Smooth muscle cell of trachea (primary cell): ENCODE data around the gene RTN4RL1. TPM values are rescaled to one million over a fixed set of nuclear protein-coding genes. Genes with fewer than 3 reads are reported as not detected.

Source experiments
- total RNA-seq: library from RNA; depleted of rRNA; stranded (reverse); fragments of >200 nt; gene quantifications from 2 replicates; pipeline ENCODE4 v1.2.1, GENCODE V29; 2014

RTN4RL1 gene, protein sequence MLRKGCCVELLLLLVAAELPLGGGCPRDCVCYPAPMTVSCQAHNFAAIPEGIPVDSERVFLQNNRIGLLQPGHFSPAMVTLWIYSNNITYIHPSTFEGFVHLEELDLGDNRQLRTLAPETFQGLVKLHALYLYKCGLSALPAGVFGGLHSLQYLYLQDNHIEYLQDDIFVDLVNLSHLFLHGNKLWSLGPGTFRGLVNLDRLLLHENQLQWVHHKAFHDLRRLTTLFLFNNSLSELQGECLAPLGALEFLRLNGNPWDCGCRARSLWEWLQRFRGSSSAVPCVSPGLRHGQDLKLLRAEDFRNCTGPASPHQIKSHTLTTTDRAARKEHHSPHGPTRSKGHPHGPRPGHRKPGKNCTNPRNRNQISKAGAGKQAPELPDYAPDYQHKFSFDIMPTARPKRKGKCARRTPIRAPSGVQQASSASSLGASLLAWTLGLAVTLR
- total RNA-seq = 0.15 and 0.50 TPM in 2 replicates

DNA sequence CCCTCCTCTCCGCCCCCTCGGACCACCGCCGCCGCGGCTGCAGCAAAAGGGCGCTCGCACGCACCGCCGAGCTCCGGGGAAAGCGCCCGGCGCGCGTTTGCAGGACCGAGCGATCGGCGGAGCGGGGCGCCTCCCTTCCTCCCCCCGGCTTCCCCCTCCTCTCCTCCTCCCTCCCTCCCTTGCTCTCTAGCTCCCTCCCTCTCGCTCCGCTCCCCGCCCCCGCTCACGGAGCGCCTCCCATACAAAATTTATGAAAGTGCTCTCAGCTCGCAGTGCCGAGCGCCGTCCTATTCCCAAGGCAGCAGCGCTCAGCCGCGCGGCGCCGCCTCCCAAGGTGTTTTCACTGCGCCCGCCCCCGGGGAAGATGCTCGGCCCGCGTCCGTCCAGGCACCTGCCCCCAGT, at the start of gene RTN4RL1:
TSS of gene RTN4RL1 (minus strand) at position 115 of the 402 bp plus-strand sequence. CDS start 469 bp downstream, outside the sequence.

DNA sequence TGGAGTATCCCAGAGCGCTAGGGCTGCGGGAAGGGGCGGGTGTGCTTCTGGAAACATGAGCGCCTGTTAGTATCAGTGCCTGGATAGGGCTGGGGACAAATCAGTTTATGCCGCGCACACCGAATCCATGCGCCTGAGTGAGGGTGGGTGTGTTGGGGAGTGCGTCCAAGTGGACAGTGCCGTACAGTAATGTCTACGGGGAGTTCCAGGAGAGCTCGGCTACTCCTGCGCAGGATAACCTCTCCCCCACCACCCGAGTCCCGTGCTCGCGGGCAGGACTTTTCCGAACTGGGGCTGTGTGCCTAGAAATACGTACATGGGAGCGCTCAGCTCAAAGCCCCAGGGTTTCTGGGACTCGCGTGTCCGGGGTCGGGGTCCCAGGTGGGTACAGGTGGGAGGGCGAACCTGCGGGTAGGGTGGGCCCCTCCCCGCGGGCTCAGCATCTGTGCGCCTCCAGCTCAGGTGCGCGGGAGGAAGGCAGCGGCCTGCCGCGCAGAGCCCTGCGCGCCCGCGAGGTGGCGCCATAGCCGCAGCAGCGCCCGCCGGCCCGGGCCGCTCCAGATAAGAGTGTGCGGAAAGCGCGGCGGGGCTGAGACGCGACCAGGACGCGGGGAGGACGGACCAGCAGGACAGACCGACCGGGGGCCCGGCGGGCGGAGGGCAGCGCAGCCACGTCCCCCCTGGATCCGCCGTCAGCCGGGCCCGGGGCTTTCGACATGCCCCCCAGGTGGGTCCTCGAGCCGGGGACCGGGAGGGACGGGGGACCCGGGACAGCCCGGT, 29.6 kb upstream of the RTN4RL1 start, which contains the start of gene HIC1:
TSS of gene HIC1 (plus strand) at position 592 of the 780 bp plus-strand sequence. CDS start 1,588 bp downstream, outside the sequence.

DNA sequence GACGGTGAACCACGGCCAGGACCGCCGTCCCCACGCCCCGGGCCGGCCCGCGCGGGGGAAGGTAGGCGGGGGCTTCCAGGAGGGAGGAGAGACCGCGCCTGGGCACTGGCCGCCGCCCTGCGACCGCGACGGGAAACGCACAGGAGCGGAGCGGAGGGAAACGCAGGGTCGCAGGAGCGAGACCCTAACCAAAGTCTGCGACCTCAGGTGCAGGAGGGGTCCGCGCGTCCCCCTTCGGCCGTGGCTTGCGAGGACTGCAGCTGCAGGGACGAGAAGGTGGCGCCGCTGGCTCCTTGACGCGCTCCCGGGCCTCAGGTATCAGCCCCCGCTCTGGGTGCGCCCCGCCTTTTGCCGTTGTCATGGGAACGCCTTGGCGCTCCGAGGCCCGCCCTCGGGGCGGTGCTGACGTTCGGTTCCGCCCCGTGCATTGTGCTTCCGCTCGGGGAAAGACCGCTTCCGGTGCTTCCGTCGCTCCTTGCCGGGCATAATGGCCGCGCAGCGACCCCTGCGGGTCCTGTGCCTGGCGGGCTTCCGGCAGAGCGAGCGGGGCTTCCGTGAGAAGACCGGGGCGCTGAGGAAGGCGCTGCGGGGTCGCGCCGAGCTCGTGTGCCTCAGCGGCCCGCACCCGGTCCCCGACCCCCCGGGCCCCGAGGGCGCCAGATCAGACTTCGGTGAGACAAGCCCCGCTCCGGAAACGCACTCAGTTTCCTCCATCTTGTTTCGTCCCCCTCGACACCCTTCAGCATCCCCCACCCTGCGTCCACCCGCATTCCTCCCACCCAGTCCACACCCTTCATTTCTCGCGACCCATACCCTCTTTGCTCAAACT, 16.6 kb upstream of the RTN4RL1 start, which contains the start of gene OVCA2:
TSS of gene OVCA2 (plus strand) at position 462 of the 829 bp plus-strand sequence. CDS start at position 488, 26 bp downstream.

DNA sequence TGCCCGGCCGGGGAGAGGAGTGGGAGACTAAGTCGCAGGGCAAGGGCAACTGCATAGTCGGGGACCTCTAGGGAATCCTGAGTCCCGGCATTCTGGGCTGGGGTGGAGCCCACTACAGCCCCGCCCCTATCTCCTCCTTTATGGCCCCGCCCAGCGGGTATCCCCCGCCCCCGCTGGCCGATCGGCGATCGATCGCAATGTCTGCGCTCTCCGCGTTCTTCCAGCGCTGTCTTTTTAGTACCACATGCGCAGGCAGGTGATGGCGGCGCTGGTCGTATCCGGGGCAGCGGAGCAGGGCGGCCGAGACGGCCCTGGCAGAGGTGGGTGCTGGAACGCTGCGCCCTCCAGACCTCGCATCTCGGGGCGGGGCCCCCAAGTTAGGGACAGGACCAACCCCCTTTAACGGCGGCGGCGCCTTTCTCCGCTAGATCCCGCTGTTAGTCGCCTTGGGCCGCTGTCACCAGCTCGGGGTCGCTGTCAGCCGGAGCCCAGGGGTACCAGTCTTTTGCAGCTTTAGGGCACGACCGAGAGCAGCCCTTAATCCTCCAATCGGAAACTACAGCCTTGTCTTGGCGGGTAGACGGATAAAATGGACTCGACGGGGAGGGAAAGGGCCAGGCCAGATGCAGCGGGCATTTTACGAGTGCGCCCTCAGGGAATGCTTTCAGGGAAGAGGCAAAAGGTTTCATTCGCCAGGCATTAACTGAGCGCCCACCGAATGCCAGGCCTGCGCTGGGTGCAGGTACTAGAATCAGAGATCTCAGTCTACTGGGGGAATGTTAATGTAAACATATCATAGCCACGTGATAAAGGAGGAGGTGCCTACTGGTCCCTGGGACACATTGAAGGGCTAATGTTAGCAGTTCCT, 5.0 kb upstream of the RTN4RL1 start, which contains the start of gene DPH1:
TSS of gene DPH1 (plus strand) at position 243 of the 868 bp plus-strand sequence. CDS start at position 260, 17 bp downstream.

Other genes starting within 250 kb of the RTN4RL1 start
- gene SMYD4, start 195.4 kb downstream of the RTN4RL1 start, total RNA-seq = 7.9 and 10.4 TPM in 2 replicates
- gene RPA1, start 195.3 kb downstream of the RTN4RL1 start, total RNA-seq = 22.7 and 41.7 TPM in 2 replicates
- gene DPH1, start 4.8 kb upstream of the RTN4RL1 start, total RNA-seq = 25.3 and 39.0 TPM in 2 replicates
- gene OVCA2, start 16.7 kb upstream of the RTN4RL1 start, total RNA-seq = 49.6 and 56.9 TPM in 2 replicates
- 61.8 and 98.9 TPM in 2 replicates for gene HIC1, start 29.8 kb upstream of the RTN4RL1 start, total RNA-seq